Astrocyte (in vitro differentiated cells and primary cell): ENCODE results near the gene NKD1. TPM values are rescaled to one million over a fixed set of nuclear protein-coding genes. Genes with fewer than 3 reads are reported as not detected.

Source experiments
- DNase-seq: peaks from one replicate; pipeline ENCODE4 v3.0.0-alpha.2; 2010; ENCODE audit warnings: low read depth
- FAIRE-seq: peaks from 2 replicates; lab custom pipeline; 2011; peaks lifted over from hg19 to GRCh38; lab: Jason Lieb, UNC
- H2AFZ ChIP-seq: 2 replicates; pipeline ENCODE4 v1.6.0; 2012; ENCODE audit warnings: low read depth, low read length, inconsistent platforms
- H3K27ac ChIP-seq: 2 replicates; pipeline ENCODE4 v1.5.1; 2011; ENCODE audit warnings: low read depth, low read length, inconsistent platforms
- H3K27me3 ChIP-seq: 2 replicates; pipeline ENCODE4 v1.6.0; 2011; ENCODE audit warnings: low read length, inconsistent platforms; ENCODE audit not compliant: insufficient read depth
- H3K36me3 ChIP-seq: 2 replicates; pipeline ENCODE4 v1.5.1; 2011; ENCODE audit warnings: low read length, inconsistent platforms; ENCODE audit not compliant: insufficient read depth
- H3K4me1 ChIP-seq: 2 replicates; pipeline ENCODE4 v1.5.1; 2011; ENCODE audit warnings: low read length, inconsistent platforms; ENCODE audit not compliant: insufficient read depth
- H3K4me2 ChIP-seq: 2 replicates; pipeline ENCODE4 v1.6.0; 2012; ENCODE audit warnings: low read length, inconsistent platforms
- H3K4me3 ChIP-seq: 2 replicates; pipeline ENCODE4 v1.5.1; 2011; ENCODE audit warnings: low read depth, mild to moderate bottlenecking, low read length, inconsistent platforms; ENCODE audit not compliant: insufficient read depth
- H3K79me2 ChIP-seq: 2 replicates; pipeline ENCODE4 v1.6.0; 2012; ENCODE audit warnings: mild to moderate bottlenecking, low read length, inconsistent platforms; ENCODE audit not compliant: insufficient read depth
- H3K9ac ChIP-seq: 2 replicates; pipeline ENCODE4 v1.6.0; 2012; ENCODE audit warnings: mild to moderate bottlenecking, low read length, inconsistent platforms
- H3K9me3 ChIP-seq: 2 replicates; pipeline ENCODE4 v1.5.1; 2012; ENCODE audit warnings: low read depth, mild to moderate bottlenecking, low read length, inconsistent platforms; ENCODE audit not compliant: insufficient read depth
- H4K20me1 ChIP-seq: 2 replicates; pipeline ENCODE4 v1.6.0; 2012; ENCODE audit warnings: low read length, inconsistent platforms; ENCODE audit not compliant: insufficient read depth
- H3K27ac Mint-ChIP-seq: one replicate; pipeline ENCODE4 v1.8.0; 2021; ENCODE audit warnings: mild to moderate bottlenecking, mixed read lengths; ENCODE audit not compliant: unreplicated experiment
- H3K27me3 Mint-ChIP-seq: one replicate; pipeline ENCODE4 v1.8.0; 2021; ENCODE audit warnings: low read depth, mixed read lengths; ENCODE audit not compliant: unreplicated experiment
- H3K36me3 Mint-ChIP-seq: one replicate; pipeline ENCODE4 v1.8.0; 2021; ENCODE audit warnings: low read depth, mixed read lengths; ENCODE audit not compliant: unreplicated experiment
- H3K4me1 Mint-ChIP-seq: one replicate; pipeline ENCODE4 v1.8.0; 2021; ENCODE audit warnings: low read depth, mixed read lengths; ENCODE audit not compliant: unreplicated experiment
- H3K4me3 Mint-ChIP-seq: one replicate; pipeline ENCODE4 v1.8.0; 2021; ENCODE audit warnings: mild to moderate bottlenecking, moderate library complexity, mixed read lengths; ENCODE audit not compliant: unreplicated experiment
- H3K9me3 Mint-ChIP-seq: one replicate; pipeline ENCODE4 v1.8.0; 2021; ENCODE audit warnings: mild to moderate bottlenecking, mixed read lengths; ENCODE audit not compliant: unreplicated experiment
- EZH2 ChIP-seq: IDR thresholded peaks from 2 replicates; pipeline ENCODE4 v1.6.1; 2012; ENCODE audit warnings: mild to moderate bottlenecking, low read length, inconsistent platforms; ENCODE audit not compliant: insufficient read depth
- total RNA-seq: library from RNA; stranded (reverse); gene quantifications from 2 replicates; pipeline ENCODE4 v1.2.1, GENCODE V29; 2021
- TF ChIP-seq, protein P1 (sequence below): IDR thresholded peaks from 2 replicates; pipeline ENCODE4 v1.5.1; 2011; ENCODE audit warnings: low read depth, mild to moderate bottlenecking, inconsistent platforms, low read length, moderate library complexity; ENCODE audit not compliant: insufficient read depth

The NKD1 gene
- total RNA-seq, 1 donor from 2014 or later = 9.1 TPM

DNA sequence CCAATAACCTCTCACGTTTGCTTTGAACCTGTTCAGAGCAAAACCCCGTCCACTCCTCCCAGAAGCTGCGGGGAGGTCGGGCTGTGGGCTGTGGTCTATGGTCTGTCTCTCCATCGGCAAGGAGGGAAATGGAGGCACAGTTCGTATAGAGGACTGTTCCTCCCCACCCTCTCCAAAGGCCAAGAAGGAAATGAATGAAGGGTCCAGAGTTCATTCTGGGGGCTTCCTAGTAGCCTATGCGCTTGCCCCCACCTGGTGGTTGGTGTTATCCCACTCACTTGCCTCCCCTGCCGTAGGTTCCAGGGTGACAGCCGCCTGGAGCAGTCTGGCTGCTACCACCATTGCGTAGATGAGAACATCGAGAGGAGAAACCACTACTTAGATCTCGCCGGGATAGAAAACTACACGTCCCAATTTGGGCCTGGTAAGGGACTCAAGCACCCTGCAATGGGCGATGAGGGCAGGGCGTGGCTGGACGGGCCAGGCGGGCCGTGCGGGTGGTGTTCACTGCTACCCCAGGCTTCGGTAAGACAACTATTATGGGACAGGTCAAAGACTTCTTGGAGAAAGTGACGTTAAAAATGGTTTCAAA is 83.9 kb downstream of the NKD1 start:
- no peak for TF ChIP-seq EZH2
- TF ChIP-seq, protein P1, sequence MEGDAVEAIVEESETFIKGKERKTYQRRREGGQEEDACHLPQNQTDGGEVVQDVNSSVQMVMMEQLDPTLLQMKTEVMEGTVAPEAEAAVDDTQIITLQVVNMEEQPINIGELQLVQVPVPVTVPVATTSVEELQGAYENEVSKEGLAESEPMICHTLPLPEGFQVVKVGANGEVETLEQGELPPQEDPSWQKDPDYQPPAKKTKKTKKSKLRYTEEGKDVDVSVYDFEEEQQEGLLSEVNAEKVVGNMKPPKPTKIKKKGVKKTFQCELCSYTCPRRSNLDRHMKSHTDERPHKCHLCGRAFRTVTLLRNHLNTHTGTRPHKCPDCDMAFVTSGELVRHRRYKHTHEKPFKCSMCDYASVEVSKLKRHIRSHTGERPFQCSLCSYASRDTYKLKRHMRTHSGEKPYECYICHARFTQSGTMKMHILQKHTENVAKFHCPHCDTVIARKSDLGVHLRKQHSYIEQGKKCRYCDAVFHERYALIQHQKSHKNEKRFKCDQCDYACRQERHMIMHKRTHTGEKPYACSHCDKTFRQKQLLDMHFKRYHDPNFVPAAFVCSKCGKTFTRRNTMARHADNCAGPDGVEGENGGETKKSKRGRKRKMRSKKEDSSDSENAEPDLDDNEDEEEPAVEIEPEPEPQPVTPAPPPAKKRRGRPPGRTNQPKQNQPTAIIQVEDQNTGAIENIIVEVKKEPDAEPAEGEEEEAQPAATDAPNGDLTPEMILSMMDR = no peak
- H3K27ac Mint-ChIP-seq = no peak overlapping the region
- H3K9ac ChIP-seq = no peak overlapping the region
- no peak overlapping the region for H2AFZ ChIP-seq
- H3K36me3 Mint-ChIP-seq = peaks cover 10% of the 10 kb centered on the region
- no peaks in the 10 kb centered on the region for H3K9me3 ChIP-seq
- no peak for FAIRE-seq
- peaks cover 3% of the 10 kb centered on the region for H3K9me3 Mint-ChIP-seq
- H3K27me3 ChIP-seq = no peaks in the 10 kb centered on the region
- H3K4me2 ChIP-seq = no peak overlapping the region
- no peaks in the 10 kb centered on the region for H3K4me1 Mint-ChIP-seq
- H3K79me2 ChIP-seq = no peaks in the 10 kb centered on the region
- H4K20me1 ChIP-seq = no peaks in the 10 kb centered on the region
- H3K4me3 Mint-ChIP-seq = no peak overlapping the region
- H3K4me1 ChIP-seq = no peaks in the 10 kb centered on the region
- no peak for DNase-seq
- no peaks in the 10 kb centered on the region for H3K36me3 ChIP-seq
- no peak overlapping the region for H3K27ac ChIP-seq
- H3K4me3 ChIP-seq = no peak overlapping the region
- H3K27me3 Mint-ChIP-seq = peaks cover 47% of the 10 kb centered on the region

- TF ChIP-seq, protein P1 = no peak
- no peak for TF ChIP-seq EZH2
- H4K20me1 ChIP-seq = no peaks in the 10 kb centered on the region
- H3K36me3 ChIP-seq = no peaks in the 10 kb centered on the region
- H3K4me1 Mint-ChIP-seq = no peaks in the 10 kb centered on the region
- no peak overlapping the region for H2AFZ ChIP-seq
- no peaks in the 10 kb centered on the region for H3K4me1 ChIP-seq
- no peak overlapping the region for H3K4me2 ChIP-seq
- no peak overlapping the region for H3K27ac ChIP-seq
- H3K9ac ChIP-seq = no peak overlapping the region
- DNase-seq (no peak), FAIRE-seq (no peak)
- no peaks in the 10 kb centered on the region for H3K9me3 ChIP-seq
- H3K27me3 ChIP-seq = no peaks in the 10 kb centered on the region
- H3K4me3 Mint-ChIP-seq = no peak overlapping the region
- peaks cover 3% of the 10 kb centered on the region for H3K9me3 Mint-ChIP-seq
- no peak overlapping the region for H3K4me3 ChIP-seq
- H3K79me2 ChIP-seq = no peaks in the 10 kb centered on the region
- peaks cover 10% of the 10 kb centered on the region for H3K36me3 Mint-ChIP-seq
- H3K27ac Mint-ChIP-seq = peak overlapping the region; percentile 10
- peaks cover 48% of the 10 kb centered on the region for H3K27me3 Mint-ChIP-seq
Observed at GRCh38 chr16:50632927-50633800, 85.0 kb downstream of the NKD1 start.
